HFF-Myc (cell line): ENCODE measurements around the gene CCDC149.

Experiments used
- DNase-seq: peaks from one replicate; pipeline ENCODE4 v3.0.0-alpha.2; 2011; ENCODE audit warnings: low read depth; ENCODE audit errors: extremely low read depth
- H3K4me3 ChIP-seq: replicated peaks from 2 replicates; pipeline ENCODE4 v1.5.1; 2011; ENCODE audit warnings: low read depth, mild to moderate bottlenecking, control low read depth, low read length
- CTCF ChIP-seq: IDR thresholded peaks from 2 replicates; pipeline ENCODE4 v1.5.1; 2012; ENCODE audit warnings: mild to moderate bottlenecking, low read depth, low read length, control low read depth; ENCODE audit errors: missing control alignments

Gene CCDC149

GRCh38 chr4:24772952-24773351, 139.9 kb downstream of the CCDC149 start:
- no peak for TF ChIP-seq CTCF
- no peak for DNase-seq
- H3K4me3 ChIP-seq: no peak overlapping the region

- no peak for TF ChIP-seq CTCF
- DNase-seq: no peak
- no peak overlapping the region for H3K4me3 ChIP-seq
These were observed 140.7 kb downstream of the CCDC149 start for GRCh38 chr4:24772061-24772705.

GRCh38 chr4:24771241-24771640, 141.6 kb downstream of the CCDC149 start:
- TF ChIP-seq CTCF: no peak
- no peak for DNase-seq
- H3K4me3 ChIP-seq: no peak overlapping the region

GRCh38 chr4:24770667-24771066, 142.2 kb downstream of the CCDC149 start:
- no peak overlapping the region for H3K4me3 ChIP-seq
- DNase-seq: no peak
- TF ChIP-seq CTCF: no peak

GRCh38 chr4:24770032-24770584, 142.7 kb downstream of the CCDC149 start:
- H3K4me3 ChIP-seq: no peak overlapping the region
- DNase-seq: peak; percentile 75
- TF ChIP-seq CTCF: no peak

- no peak for TF ChIP-seq CTCF
- no peak overlapping the region for H3K4me3 ChIP-seq
- no peak for DNase-seq
These were observed 143.3 kb downstream of the CCDC149 start for GRCh38 chr4:24769571-24769970.

GRCh38 chr4:24768604-24769003, 144.2 kb downstream of the CCDC149 start:
- H3K4me3 ChIP-seq: no peak overlapping the region
- no peak for TF ChIP-seq CTCF
- DNase-seq: no peak
